Measurements from ENCODE around the gene CYP3A5.
"Not testable (repeated sequence)": the region's sequence is repeated elsewhere in the genome, so short reads cannot be mapped to it uniquely, and the experiment has no call there.

The CYP3A5 gene

GRCh38 chr7:99679400-99680191 lies at the start of gene CYP3A5:
Gene CYP3A5, minus strand, starts transcription at chr7:99679996. Its CDS starts 100 bp downstream, at chr7:99679896.
- no peak for DNase-seq

GRCh38 chr7:99728615-99729014 lies 48.8 kb upstream of the CYP3A5 start:
- no peak for DNase-seq

GRCh38 chr7:99723201-99723600 lies 43.4 kb upstream of the CYP3A5 start:
- not testable (repeated sequence) for DNase-seq

GRCh38 chr7:99720800-99721595 lies 41.2 kb upstream of the CYP3A5 start:
- DNase-seq = no peak

- no peak for DNase-seq
Measured at GRCh38 chr7:99719996-99720769, 40.4 kb upstream of the CYP3A5 start.

GRCh38 chr7:99713995-99714570 lies 34.3 kb upstream of the CYP3A5 start:
- DNase-seq = no peak

- no peak for DNase-seq
Measured at GRCh38 chr7:99709838-99710578, 30.2 kb upstream of the CYP3A5 start.

- DNase-seq = no peak
Measured at GRCh38 chr7:99709260-99709659, 29.5 kb upstream of the CYP3A5 start.

- DNase-seq = no peak
Measured at GRCh38 chr7:99707096-99707495, 27.3 kb upstream of the CYP3A5 start.

GRCh38 chr7:99699946-99700345 lies 20.1 kb upstream of the CYP3A5 start:
- no peak for DNase-seq

- DNase-seq = not testable (repeated sequence)
Measured at GRCh38 chr7:99698867-99699730, 19.3 kb upstream of the CYP3A5 start.

- no peak for DNase-seq
Measured at GRCh38 chr7:99694912-99695304, 15.1 kb upstream of the CYP3A5 start.

- no peak for DNase-seq
Measured at GRCh38 chr7:99694201-99694911, 14.6 kb upstream of the CYP3A5 start.

- DNase-seq = no peak
Measured at GRCh38 chr7:99693427-99694200, 13.8 kb upstream of the CYP3A5 start.

GRCh38 chr7:99693100-99693426 lies 13.3 kb upstream of the CYP3A5 start:
- DNase-seq = no peak

- DNase-seq = not testable (repeated sequence)
Measured at GRCh38 chr7:99692563-99692962, 12.8 kb upstream of the CYP3A5 start.

GRCh38 chr7:99691658-99692057 lies 11.9 kb upstream of the CYP3A5 start:
- DNase-seq = not testable (repeated sequence)

- not testable (repeated sequence) for DNase-seq
Measured at GRCh38 chr7:99690918-99691317, 11.1 kb upstream of the CYP3A5 start.

- not testable (repeated sequence) for DNase-seq
Measured at GRCh38 chr7:99685871-99686608, 6.2 kb upstream of the CYP3A5 start.
